GM06990 (cell line): ENCODE measurements around the gene TMTC1.

Experiments
- DNase-seq: peaks from one replicate; pipeline ENCODE4 v3.0.0-alpha.2; 2011; ENCODE audit not compliant: insufficient read length; ENCODE audit errors: extremely low read depth
- H3K27me3 ChIP-seq: replicated peaks from 2 replicates; pipeline ENCODE4 v1.6.0; 2011; ENCODE audit warnings: low read length; ENCODE audit not compliant: control insufficient read depth, insufficient read depth
- H3K36me3 ChIP-seq: 2 replicates; pipeline ENCODE4 v1.5.1; 2011; ENCODE audit warnings: low read length; ENCODE audit not compliant: control insufficient read depth, insufficient read depth
- H3K4me3 ChIP-seq: replicated peaks from 2 replicates; pipeline ENCODE4 v1.5.1; 2011; ENCODE audit warnings: low read depth, mild to moderate bottlenecking, control low read depth, low read length
- CTCF ChIP-seq: IDR thresholded peaks from 2 replicates; pipeline ENCODE4 v1.5.1; 2011; ENCODE audit warnings: low read length, control low read depth, mild to moderate bottlenecking, inconsistent platforms; ENCODE audit not compliant: insufficient read depth, poor library complexity, severe bottlenecking

TMTC1 gene

GRCh38 chr12:29731591-29731990 is 52.2 kb downstream of the TMTC1 start:
- Histone ChIP-seq H3K27me3 (no peaks in the 10 kb centered on the region), H3K4me3 (no peak overlapping the region), H3K36me3 (no peaks in the 10 kb centered on the region)
- no peak for TF ChIP-seq CTCF
- DNase-seq, result no peak

GRCh38 chr12:29730481-29730880 is 53.3 kb downstream of the TMTC1 start:
- no peak overlapping the region for H3K4me3 ChIP-seq
- no peak for DNase-seq
- H3K36me3 ChIP-seq, result no peaks in the 10 kb centered on the region
- TF ChIP-seq CTCF, result no peak
- H3K27me3 ChIP-seq, result no peaks in the 10 kb centered on the region

GRCh38 chr12:29728030-29728429 is 55.7 kb downstream of the TMTC1 start:
- H3K4me3 ChIP-seq, result no peak overlapping the region
- no peak for DNase-seq
- no peak for TF ChIP-seq CTCF
- H3K27me3 ChIP-seq, result no peaks in the 10 kb centered on the region
- no peaks in the 10 kb centered on the region for H3K36me3 ChIP-seq

GRCh38 chr12:29726741-29727348 is 56.9 kb downstream of the TMTC1 start:
- Histone ChIP-seq H3K27me3 (no peaks in the 10 kb centered on the region), H3K36me3 (no peaks in the 10 kb centered on the region), H3K4me3 (no peak overlapping the region)
- DNase-seq, result no peak
- no peak for TF ChIP-seq CTCF

GRCh38 chr12:29726321-29726692 is 57.4 kb downstream of the TMTC1 start:
- no peaks in the 10 kb centered on the region for H3K27me3 ChIP-seq
- H3K4me3 ChIP-seq, result no peak overlapping the region
- no peaks in the 10 kb centered on the region for H3K36me3 ChIP-seq
- no peak for TF ChIP-seq CTCF
- no peak for DNase-seq

GRCh38 chr12:29725587-29726320 is 58.0 kb downstream of the TMTC1 start:
- no peak for TF ChIP-seq CTCF
- peak; percentile 4 for DNase-seq
- H3K36me3 ChIP-seq, result no peaks in the 10 kb centered on the region
- no peaks in the 10 kb centered on the region for H3K27me3 ChIP-seq
- no peak overlapping the region for H3K4me3 ChIP-seq
